Gastroesophageal sphincter (tissue), 4 donors: Measurements from ENCODE around the gene AP2A2. TPM values are rescaled to one million over a fixed set of nuclear protein-coding genes. Genes with fewer than 3 reads are reported as not detected.

Source experiments
- ATAC-seq: fragments of 150-250 bp; one replicate; pipeline ENCODE4 v1.9.1; 2016; ENCODE audit warnings: mild to moderate bottlenecking, moderate library complexity
- H3K27ac ChIP-seq, 4 donors: fragments of 200-600 bp; sonication (generic) in 3 of 4; 1 replicate in 3 of 4; 2 replicates in 1 of 4; pipeline ENCODE4 v1.5.1; 2016 to 2019
- H3K27me3 ChIP-seq: fragments of 200-600 bp; sonication (generic); one replicate; pipeline ENCODE4 v1.5.1; 2019
- H3K36me3 ChIP-seq, 2 donors: fragments of 200-600 bp; sonication (generic); one replicate each; pipeline ENCODE4 v1.5.1; 2019; ENCODE audit warnings: control low read depth in 1 of 2
- H3K4me1 ChIP-seq, 3 donors: fragments of 200-600 bp; sonication (generic); 1 replicate in 2 of 3; 2 replicates in 1 of 3; pipeline ENCODE4 v1.5.1; 2016 to 2019; ENCODE audit warnings: control low read depth in 2 of 3
- H3K4me3 ChIP-seq, 2 donors: fragments of 200-600 bp; sonication (generic); one replicate each; pipeline ENCODE4 v1.5.1; 2019; ENCODE audit warnings: mild to moderate bottlenecking in 1 of 2, moderate library complexity in 1 of 2
- H3K9me3 ChIP-seq, 3 donors: fragments of 200-600 bp; sonication (generic); one replicate each; pipeline ENCODE4 v1.5.1; 2017 to 2019; ENCODE audit warnings: control low read depth in 2 of 3
- CTCF ChIP-seq, 4 experiments: fragments of 200-600 bp in 2 of 4; fragments of 450-650 bp in 2 of 4; sonication (generic) in 1 of 4; IDR thresholded peaks; one replicate each; pipeline ENCODE4 v1.5.1; 2017 to 2019; ENCODE audit warnings: antibody characterized with exemption in 4 of 4, mild to moderate bottlenecking in 2 of 4, moderate library complexity in 2 of 4
- EP300 ChIP-seq: sonication (generic); formaldehyde crosslinking; IDR thresholded peaks from one replicate; pipeline ENCODE4 v1.6.1; 2017; ENCODE audit warnings: antibody characterized with exemption, mild to moderate bottlenecking
- POLR2A ChIP-seq, 2 donors: fragments of 450-650 bp; IDR thresholded peaks; one replicate each; pipeline ENCODE4 v1.6.1; 2017; ENCODE audit warnings: antibody characterized with exemption in 2 of 2, mild to moderate bottlenecking in 2 of 2, moderate library complexity in 1 of 2
- POLR2AphosphoS5 ChIP-seq: sonication (generic); formaldehyde crosslinking; IDR thresholded peaks from one replicate; pipeline ENCODE4 v1.6.1; 2017; ENCODE audit warnings: antibody characterized with exemption
- WGBS, 2 donors: methylation state at CpG; one replicate each; pipeline ENCODE4 v1.1.5; 2018; ENCODE audit warnings: low coverage in 1 of 2; 5-methylcytosine and 5-hydroxymethylcytosine counted together
- total RNA-seq, 4 donors: library from RNA; depleted of rRNA; stranded (reverse); fragments of >200 nt; gene quantifications; one replicate each; pipeline ENCODE4 v1.1.0, GENCODE V29; 2016

The AP2A2 gene
- total RNA-seq, 4 donors from 2014 or later = 47.9 to 88.5 (median 61.6) TPM

DNA sequence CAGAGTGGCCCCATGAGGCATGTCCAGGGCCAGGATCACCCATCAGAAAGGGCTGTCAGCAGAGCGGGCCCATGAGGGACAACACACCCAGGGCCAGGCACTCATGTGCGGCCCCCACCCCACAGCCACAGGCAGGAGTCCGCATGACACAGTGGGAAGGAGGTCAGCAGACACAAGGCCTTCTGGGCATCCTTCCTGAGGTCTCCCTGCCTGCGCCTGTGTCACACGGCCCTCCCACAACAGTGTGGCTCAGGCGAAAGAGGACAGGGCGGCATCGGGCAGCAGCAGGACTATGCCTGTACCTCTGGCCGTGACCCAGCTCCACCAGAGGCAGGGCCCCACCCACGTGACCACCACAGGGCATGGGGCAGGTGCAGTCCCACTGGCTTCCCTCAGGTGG is 42.1 kb upstream of the AP2A2 start:
- H3K27ac ChIP-seq = no peak overlapping the region
- no peak for ATAC-seq
- H3K4me1 ChIP-seq = no peaks in the 10 kb centered on the region
- no peak for TF ChIP-seq EP300
- no peaks in the 10 kb centered on the region for H3K9me3 ChIP-seq
- no peak overlapping the region for H3K4me3 ChIP-seq
- WGBS, 2 donors = no CpG with 5 or more reads among the region's 10 CpGs
- H3K36me3 ChIP-seq = peaks cover 0 to 89% of the 10 kb centered on the region in 2 donors
- H3K27me3 ChIP-seq = no peaks in the 10 kb centered on the region

DNA sequence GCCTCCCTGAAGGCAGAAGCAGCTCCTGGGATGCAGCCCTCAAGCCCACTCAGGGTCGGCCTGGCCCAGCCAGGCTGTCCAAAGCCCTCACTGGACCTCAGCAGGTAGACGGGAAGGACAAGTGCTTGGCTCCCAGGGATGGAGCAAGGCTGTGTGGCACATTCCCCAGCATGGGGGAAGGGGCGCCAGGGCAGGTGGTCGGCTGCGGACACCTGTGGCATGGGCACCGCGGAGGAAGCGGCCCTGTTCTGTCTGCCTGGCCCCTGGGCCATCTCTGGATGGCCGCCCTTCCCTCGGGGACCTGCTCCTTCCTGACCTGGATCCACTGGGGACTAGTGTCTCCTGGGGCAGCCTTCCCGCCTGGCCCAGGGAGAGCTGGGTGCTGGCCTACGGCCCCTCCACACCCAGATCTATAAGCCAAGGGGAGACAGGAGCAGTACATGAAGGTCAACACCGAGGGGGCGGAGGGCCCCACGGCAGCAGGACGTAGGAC is 41.0 kb upstream of the AP2A2 start:
- no peak overlapping the region for H3K4me3 ChIP-seq
- WGBS, 2 donors = no CpG with 5 or more reads among the region's 16 CpGs

GRCh38 chr11:886568-886967 is 39.1 kb upstream of the AP2A2 start:
- H3K4me1 ChIP-seq = no peaks in the 10 kb centered on the region
- peaks cover 0 to 83% of the 10 kb centered on the region in 2 donors for H3K36me3 ChIP-seq
- TF ChIP-seq CTCF (IDR thresholded peaks at IDR 0.05) = no peak
- no peak for ATAC-seq
- H3K9me3 ChIP-seq = no peaks in the 10 kb centered on the region
- 90 to 100% methylated on average over 5 to 10 of the region's 17 CpGs for WGBS, 2 donors
- H3K27me3 ChIP-seq = no peaks in the 10 kb centered on the region
- H3K27ac ChIP-seq = no peak overlapping the region
- no peak overlapping the region for H3K4me3 ChIP-seq

More for the DNA sequence above, 41.0 kb upstream of the AP2A2 start:
- peaks cover 0 to 84% of the 10 kb centered on the region in 2 donors for H3K36me3 ChIP-seq
- ATAC-seq = no peak
- TF ChIP-seq POLR2AphosphoS5 (no peak), POLR2A (IDR thresholded peaks at IDR 0.05) (no peak), CTCF (IDR thresholded peaks at IDR 0.05) (no peak), EP300 (no peak)
- no peaks in the 10 kb centered on the region for H3K27me3 ChIP-seq
- H3K4me1 ChIP-seq = no peaks in the 10 kb centered on the region
- no peak overlapping the region for H3K27ac ChIP-seq
- no peaks in the 10 kb centered on the region for H3K9me3 ChIP-seq

GRCh38 chr11:887589-887988 is 38.1 kb upstream of the AP2A2 start:
- 86 to 90% methylated on average over 1 to 4 of the region's 14 CpGs for WGBS, 2 donors
- Histone ChIP-seq H3K4me3 (no peak overlapping the region), H3K36me3 (peaks cover 0 to 79% of the 10 kb centered on the region in 2 donors), H3K9me3 (no peaks in the 10 kb centered on the region), H3K27me3 (no peaks in the 10 kb centered on the region), H3K27ac (no peak overlapping the region), H3K4me1 (no peaks in the 10 kb centered on the region)
- ATAC-seq = no peak
- TF ChIP-seq POLR2A (IDR thresholded peaks at IDR 0.05) (no peak), CTCF (IDR thresholded peaks at IDR 0.05) (no peak), EP300 (no peak), POLR2AphosphoS5 (no peak)

- H3K27ac ChIP-seq = no peak overlapping the region
- ATAC-seq = no peak
- TF ChIP-seq CTCF (IDR thresholded peaks at IDR 0.05) (no peak), EP300 (no peak), POLR2AphosphoS5 (no peak), POLR2A (IDR thresholded peaks at IDR 0.05) (no peak)
- H3K4me3 ChIP-seq = no peak overlapping the region
- 84 to 93% methylated on average over 15 to 17 of the region's 45 CpGs for WGBS, 2 donors
- peaks cover 0 to 70% of the 10 kb centered on the region in 2 donors for H3K36me3 ChIP-seq
- no peaks in the 10 kb centered on the region for H3K27me3 ChIP-seq
- no peaks in the 10 kb centered on the region for H3K9me3 ChIP-seq
- H3K4me1 ChIP-seq = no peaks in the 10 kb centered on the region
These were observed 37.1 kb upstream of the AP2A2 start for GRCh38 chr11:888310-889212.
